NCI-H226 (cell line): ENCODE results near the gene ASGR2.

Source experiments
- DNase-seq: peaks from one replicate; pipeline ENCODE4 v3.0.0-alpha.2; 2015

The ASGR2 gene

DNA sequence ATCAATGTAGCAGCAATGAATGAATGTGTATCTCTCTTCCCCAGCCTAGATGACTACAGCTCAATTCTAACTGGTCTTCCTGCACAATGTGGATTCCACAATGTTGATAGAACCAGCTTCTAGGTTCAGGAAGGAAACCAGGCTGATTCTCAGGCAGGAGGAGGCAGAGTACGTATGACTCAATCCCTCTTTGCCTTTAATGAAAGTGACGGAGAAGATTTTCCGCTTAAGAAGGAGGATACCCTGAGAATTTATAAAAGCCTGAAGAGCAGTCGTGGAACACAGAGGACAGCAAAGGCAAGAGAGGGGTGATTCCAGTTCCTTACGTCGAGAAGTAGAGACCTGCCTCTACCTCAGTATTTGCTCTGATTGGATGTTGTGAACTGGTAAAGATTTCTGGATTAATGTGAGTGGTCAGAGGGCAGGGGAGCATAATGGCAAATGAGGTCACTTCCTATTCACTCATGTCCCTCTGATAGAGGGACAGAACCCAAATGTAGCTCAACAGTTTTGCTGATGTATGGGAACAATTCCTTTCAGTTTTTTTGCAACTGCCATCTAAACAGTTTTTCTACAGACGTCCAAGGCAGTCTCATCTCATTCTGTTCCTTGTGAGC is 55.7 kb downstream of the ASGR2 start:
- peak; percentile 70 for DNase-seq

DNA sequence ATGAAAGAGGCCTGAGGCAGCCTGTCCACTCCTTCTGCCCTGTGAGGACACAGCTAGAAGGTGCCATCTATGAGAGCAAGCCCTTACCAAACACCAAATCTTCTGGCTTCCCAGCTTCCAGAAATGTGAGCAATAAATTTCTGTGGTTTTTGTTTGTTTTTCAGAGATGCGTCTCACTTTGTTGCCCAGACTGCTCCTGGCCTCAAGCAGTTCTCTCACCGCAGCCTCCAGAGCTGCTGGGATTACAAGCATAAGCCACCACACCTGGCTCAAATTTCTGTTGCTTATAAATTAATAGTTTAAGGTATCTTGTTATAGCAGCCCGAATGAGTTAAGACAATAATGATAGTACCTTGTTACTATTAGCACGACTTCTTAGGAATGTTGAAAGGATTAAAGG is 58.2 kb downstream of the ASGR2 start:
- no peak for DNase-seq
